Measurements from ENCODE around the gene CHI3L1.

Gene CHI3L1

DNA sequence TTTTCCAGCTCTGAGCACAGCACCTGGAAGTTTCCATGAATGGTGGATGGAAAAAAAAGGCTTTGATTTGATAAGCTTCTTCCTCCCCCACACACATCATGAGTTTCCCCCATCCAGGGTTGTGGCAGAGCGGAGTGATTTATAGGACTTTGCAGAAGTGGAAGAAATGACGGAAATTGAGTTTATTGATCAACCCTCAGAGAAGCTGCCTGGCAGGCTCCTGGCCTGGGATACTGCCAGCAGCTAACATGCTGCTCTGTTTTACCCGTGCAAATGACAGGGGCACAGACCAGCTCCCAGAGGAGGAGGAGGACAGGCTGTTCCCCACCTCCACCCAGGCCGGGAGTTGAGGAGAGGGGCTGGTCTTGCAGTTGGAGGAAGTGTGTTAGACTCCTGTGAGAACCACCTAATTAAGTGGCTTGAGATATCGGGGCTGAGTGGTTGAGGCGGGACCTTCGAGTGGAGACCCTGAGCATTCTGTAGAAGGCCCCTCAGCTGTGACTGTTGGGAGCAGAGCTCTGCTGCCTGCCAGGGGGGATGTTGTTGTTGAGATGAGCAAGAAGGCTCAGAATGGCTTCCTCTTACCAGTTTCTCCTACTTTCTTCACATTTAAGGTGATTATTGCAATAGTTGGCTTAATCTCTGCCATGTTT, 37.2 kb downstream of the CHI3L1 start:
- no peak for DNase-seq

DNA sequence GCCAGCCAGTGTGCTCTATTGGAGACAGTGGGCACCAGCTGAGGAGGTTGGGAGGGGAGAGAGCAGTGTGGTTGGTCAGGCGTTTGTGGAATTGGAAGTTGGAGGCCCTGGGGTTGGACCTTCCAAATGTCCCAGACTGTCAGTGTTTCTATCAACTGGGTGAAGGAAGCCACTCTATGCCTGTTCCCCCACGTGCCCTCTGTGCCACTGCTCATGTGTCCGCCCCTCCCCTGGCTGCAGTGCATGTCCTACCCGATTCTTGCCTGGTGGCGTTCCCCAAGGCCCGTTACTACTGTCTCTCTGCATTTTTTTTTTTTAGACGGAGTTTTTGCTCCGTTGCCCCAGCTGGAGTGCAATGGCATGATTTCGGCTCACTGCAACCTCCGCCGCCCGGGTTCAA, 37.9 kb downstream of the CHI3L1 start:
- no peak for DNase-seq

DNA sequence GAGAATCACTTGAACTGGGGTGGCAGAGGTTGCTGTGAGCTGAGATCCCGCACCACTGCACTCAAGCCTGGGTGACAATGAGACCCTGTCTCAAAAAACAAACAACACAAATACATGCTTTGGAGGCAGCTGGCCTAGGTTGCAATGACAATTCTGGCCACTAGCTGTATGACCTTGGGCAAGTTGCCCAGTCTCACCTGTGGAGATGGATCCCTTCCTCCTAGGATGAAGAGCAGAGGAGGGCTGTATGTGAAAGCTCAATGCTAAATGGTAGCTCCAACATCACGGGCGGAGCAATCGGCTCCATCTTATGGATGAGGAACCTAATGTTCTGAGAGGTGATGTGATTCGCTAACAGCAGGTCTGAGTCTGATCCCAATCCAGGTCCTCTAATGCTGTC, 38.4 kb downstream of the CHI3L1 start:
- DNase-seq = no peak

DNA sequence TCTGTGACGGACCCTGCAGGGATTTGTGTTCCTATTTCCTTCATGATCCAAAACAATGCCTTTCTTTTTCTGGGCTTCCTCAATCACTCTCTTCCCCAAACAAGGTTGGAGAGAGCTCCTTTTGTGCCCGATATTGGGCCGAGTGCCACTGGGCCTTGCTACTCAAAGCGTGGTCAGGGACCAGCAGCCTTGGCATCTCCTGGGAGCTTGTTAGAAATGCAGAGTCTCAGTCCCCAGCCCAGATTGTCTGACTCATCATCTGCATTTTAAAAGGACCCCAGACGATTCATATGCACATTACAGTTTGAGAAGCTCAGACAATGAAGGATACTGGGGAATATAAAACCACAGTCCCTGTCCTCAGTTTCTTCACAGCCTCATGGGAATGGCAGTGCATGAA, 39.1 kb downstream of the CHI3L1 start:
- no peak for DNase-seq

DNA sequence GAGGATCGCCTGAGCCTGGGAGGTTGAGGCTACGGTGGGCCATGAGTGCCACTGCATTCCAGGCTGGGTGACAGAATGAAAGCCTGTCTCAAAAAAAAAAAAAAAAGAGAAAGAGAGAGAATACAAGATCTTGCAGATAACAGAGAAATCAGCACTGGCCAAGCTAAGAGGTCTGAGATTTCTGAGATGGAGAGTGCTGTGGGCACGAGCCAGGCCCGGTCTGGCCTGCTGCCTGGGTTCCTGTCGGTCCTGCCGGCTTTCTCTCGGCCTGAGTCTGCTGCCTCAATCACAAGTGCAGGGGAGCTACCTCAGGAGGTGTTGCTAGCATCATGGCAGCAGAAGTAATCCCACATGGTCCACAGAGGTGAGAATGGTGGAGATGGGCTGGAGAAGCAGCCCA, 40.0 kb downstream of the CHI3L1 start:
- no peak for DNase-seq

DNA sequence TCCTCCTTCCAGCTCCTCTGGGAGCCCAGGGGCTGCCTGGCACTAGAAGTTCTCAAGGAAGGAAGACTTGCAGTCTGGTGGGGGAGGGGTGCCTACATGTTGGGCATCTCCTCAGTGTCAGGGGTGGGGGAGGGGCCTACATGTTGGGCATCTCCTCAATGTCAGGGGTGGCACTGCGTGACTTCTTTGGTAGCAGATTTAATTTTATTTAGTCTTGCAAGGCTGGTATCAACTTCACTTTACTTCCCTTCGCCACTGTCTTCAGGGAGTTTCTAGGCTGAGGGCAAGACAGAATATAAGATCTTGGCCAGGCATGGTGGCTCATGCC, 40.5 kb downstream of the CHI3L1 start:
- DNase-seq = no peak

DNA sequence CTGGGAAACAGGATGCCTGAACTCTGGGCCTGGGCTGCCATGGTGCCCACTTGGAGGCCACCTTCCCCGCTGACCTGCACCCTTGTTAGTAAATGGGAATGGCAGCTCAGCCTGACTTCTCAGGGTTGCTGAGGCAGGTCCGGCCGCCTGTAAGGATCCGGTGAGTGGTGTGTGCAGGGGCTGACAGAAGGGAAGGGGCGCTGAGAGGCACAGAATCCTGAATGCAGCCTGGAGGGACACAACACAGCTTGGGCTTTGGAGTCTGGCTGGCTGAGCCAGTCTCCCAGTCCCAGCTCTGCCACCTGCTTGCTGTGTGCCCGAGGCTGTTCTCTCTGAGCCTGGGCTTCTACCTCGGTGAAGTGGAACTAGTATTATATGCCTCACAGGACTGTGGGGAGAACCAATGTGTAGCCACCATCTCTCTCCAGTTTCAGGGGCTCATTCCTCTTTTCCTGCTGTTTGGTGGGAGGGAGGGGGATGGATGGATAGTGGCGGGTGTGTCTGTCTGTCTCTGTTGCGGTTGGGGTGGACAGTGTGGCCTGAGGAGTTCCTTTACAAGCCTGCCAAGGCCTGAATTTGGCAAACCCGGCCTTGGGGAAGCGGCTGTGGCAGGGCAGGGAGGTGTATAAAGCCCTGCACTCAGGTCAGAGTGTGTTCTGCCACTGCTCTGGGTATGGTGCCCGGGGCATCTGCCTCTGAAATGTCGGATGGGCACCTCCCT, 41.0 kb downstream of the CHI3L1 start:
- DNase-seq = no peak

DNA sequence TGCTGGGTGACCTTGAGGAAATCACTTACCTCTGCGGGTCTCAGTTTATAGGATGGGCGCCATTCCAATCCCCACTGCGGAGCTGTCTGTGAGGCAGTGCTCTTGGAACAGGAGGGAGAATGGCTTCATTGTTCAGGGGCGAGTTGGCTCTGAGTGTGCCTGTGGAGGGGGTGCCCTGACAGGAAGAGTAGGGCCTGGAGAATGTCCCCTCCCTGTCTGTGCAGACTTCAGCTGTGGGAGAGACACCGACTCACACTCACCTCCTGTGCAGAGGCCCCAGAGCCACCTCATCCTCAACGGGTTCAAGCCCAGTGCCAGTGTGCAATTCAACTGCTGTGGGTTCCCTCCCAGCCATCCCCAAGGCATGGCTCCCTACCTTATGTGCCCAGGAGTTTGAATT, 41.8 kb downstream of the CHI3L1 start:
- DNase-seq = no peak

DNA sequence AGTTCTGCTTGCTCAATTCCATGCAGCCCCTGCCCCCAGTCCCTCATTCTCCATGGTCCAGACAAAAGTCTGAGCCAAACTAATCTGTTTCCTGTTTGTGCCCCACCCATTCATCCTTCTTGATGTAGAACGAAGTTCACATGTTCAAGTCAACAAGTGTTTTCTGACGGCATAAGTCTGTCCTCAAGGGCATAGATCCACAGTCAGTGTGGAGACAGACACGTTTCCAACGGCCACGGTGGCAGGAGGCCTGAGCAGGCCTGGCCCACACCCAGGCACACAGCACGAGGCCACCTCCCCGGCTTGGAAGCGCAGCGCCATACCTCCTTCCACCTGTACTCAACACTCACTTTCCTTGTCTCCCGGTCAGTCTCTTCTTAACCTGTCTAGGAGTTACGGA, 42.9 kb downstream of the CHI3L1 start:
- no peak for DNase-seq

DNA sequence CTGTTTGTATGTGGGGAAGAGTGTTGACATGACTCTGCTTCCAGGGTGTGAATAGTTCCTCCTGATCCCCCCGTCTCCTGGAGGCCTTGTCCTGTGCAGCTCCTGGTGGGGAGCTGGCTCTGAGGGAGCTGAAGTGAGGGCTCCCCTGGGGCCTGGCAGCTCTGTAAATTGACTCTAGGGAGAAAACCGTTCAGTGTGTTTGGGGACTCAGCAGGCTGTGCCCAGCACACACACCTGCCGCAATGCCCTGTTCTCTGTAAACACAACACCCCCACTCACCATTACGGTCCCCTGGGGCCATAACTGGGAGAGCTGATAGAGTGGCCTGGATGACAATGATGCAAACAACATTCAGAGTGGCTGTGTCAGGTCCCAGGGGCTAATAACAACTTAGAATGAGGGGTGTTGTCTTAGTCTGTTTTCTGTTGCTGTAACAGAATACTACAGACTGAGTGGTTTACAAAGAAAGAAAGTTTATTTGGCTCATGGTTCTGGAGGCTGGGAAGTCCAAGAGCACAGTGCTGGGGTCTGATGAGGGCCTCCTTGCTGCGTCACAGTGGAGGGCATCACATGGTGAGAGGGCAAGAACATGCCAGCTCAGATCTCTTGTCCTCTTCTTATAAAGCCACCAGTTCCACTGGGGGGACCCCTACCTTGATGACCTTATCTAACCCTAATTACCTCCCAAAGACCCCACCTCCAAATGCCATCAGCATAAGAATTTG, 43.7 kb downstream of the CHI3L1 start:
- DNase-seq = no peak

DNA sequence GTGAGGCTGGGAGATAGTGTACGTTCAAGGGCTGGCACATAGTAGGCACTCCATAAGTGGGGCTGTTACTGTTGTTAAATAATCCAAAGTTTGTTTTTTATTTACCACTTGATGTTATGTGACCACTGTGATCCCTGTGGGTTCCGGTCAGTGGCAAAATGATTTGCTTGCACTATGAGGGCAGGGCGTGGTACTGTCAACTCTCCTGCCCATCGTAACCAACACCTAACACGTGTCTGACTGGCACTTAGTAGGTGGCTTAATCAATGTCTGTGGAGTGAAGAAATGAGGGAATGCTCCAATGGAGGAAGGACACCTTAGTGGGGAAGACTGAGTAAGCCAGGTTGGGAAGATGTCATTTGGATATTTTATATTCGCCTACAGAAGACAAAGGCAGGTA, 44.4 kb downstream of the CHI3L1 start:
- DNase-seq = no peak

DNA sequence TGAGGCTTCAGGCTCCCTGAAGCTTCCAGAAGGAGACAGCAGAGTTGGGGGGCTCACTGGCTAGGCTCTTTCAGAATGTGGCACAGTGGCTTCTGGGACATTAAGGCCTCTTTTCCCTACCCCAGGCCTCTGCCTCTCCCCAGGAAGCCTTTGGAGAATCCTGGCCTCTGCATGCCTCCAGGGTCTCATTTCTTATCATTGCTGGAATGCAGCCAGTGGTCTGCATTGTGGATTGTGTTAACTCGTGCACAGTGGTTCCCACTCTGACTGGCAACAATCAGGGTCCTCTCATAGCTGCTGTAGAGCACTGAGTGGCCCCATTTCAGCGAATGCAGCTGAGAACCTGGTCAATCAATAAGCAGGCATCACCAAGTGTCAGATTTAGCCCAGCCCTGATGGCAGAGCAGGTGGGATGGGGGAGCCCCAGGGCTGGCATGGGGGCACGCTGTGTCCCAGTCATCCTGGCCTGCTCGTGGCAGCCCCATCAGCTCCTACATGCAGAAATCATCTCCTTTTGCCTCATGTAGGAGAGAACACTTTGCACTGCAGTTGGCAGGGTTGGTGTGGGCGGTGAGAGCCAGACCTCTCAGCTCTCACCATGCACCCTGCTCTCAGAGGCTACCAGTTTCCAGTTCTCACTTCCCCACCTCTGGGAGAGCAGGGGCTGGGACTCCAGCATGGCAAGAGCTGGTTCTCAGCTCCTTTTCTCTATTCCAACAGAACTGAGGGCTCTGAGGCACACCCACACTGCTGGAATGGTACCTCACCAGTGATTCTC, 45.6 kb downstream of the CHI3L1 start:
- no peak for DNase-seq

DNA sequence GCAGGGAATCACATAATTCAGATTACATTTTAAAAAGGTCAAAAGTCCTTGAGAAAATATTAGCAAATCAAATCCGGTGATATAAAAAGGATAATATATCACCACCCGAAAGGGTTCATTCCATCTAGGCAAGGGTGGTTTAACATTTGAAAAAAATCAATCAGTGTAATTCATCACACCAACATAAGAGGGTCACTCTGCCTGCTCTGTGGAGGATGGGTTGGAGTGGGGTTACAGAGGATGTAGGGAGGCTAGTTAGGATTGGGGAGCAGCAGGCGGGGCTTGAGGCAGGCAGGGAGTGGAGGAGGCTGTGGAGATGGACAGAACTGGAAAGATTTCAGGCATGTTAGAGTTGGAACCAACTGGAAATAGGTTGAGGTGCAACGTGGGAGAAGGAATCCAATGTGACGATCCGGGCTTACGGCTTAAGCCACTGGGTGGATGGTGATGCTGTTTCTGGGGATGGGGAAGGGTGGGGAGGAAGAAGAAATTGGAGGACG, 46.5 kb downstream of the CHI3L1 start:
- DNase-seq = no peak

DNA sequence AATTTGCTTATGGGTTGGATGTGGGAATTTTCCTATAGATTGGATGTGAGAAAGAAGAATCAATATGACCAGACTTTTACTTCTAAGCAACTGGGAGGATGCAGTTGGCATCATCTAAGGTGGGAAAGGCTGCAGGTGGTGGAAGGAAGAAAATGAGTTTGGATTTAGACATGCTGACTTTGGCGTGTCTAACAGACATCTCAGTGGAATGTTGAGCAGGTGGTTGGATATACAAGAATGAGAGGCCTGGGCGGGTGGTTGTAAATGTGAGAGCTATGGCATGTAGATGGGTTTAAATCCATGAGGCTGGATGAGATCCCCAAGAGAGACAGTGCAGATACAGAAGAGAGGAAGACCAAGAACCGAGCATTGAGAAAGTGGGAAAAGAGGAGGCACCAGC, 48.4 kb downstream of the CHI3L1 start:
- DNase-seq = no peak

DNA sequence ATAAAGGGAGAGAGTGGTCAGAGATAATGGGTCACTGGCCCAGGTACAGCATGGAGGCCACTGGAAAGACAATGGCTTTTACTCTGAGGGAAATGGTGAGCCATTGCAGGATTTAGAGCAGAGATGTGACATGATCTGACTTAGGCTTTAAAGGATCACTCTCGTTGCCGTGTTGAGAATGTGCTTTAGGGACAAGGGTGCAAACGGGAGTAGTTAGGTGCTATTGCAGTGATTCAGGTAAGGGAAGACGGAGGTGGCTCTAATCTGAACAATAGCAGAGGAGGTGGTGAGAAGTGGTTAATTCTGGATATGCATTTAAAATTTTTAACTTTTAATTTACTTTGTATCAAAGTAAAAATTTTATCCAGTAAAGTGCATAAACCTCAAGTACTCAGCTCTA, 49.2 kb downstream of the CHI3L1 start:
- DNase-seq = no peak

DNA sequence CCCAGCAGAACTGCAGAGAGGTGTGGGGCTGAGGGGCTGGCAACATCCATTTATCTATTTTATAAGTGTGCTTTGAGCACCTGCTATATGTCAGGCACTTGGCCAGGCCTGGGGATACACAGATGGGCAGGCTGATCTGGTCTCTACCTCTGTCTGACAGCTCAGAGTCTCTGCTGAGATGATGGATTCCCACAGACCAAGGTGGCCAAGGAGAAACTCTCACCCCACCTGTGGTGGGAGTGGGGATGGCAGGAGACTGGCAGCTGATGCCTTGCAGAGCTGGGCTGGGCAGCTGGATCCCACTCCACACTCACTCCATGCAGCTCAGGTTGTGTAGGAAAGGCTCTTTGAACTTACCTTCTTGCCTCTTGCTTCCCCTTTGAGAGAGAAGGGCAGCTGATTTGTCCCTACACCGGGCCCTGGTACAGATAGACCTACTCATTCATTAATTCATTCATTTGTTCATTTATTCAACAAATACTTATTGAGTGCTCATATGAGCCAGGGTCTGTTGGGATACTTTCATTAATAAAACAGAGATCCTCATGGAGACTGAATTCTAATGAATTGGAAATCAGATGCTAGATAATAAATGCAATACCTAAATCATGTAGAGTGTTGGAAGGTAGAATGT, 50.0 kb downstream of the CHI3L1 start:
- no peak for DNase-seq

DNA sequence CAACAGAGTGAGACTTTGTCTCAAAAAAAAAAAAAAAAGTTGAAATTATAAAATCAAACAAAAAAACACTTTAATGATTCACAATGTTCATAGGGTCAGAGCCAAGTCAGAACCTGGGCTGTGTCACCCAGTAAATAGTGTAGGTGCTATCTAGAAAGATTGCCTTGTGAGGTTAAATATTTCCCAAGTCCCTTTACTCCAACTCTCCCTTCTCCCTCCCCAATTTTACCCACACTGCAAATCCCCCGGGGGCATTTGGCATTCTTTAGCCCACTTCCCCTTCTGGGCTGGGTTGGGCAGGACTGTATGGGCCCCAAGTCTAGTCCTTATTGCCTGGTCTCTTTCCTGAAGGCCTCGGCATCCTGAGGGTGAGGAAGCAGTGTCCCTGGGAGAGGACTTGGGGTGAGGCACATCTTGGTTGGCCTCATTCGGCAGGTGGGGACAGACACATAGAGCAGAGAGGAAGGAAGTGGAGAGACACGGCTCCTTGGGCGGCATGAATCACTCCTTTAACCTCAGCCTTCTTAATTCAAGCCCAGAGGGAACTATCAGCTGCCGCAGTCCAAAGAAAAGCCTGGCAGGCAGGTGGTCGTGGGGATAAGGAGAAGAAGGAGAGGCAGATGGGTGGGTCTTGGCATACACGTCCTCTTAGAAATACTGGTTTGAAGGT, 50.7 kb downstream of the CHI3L1 start:
- no peak for DNase-seq

DNA sequence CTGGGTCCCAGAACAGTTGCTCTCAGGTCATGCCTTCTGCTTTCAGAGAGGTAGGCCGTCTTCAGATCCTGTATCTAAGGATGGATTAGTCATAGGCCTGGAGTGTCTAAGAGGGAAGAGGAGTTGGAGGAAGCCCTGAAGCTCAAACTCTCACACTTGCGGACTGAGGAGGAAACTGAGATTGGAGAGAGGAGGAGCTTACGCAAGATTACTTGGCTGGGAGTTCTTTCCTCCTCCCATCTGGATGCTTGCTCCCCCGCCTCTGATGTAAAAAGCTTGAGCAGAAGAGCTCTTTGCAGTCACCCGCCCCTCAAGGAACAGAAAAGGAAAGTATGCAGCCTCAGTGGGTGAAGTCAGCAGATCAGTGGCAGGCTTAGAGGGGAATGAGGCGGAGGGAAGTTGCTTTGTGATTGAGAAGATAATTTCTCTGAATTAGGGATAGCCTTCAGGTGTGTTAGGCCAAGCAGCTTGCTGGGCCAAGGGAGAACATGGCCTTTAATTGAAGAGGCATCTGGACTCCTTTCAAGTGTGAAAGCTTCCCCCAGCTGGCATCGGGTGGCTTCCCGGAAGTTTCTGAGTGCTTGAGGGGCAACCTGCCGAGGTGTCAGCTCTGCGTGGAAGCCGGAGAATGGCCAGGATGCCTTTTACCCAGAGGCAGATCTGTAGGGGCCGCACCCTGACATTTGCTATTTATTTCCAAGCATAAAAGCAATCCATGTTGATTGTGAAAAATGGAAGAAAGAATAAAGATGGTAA, 52.4 kb downstream of the CHI3L1 start:
- DNase-seq = no peak

DNA sequence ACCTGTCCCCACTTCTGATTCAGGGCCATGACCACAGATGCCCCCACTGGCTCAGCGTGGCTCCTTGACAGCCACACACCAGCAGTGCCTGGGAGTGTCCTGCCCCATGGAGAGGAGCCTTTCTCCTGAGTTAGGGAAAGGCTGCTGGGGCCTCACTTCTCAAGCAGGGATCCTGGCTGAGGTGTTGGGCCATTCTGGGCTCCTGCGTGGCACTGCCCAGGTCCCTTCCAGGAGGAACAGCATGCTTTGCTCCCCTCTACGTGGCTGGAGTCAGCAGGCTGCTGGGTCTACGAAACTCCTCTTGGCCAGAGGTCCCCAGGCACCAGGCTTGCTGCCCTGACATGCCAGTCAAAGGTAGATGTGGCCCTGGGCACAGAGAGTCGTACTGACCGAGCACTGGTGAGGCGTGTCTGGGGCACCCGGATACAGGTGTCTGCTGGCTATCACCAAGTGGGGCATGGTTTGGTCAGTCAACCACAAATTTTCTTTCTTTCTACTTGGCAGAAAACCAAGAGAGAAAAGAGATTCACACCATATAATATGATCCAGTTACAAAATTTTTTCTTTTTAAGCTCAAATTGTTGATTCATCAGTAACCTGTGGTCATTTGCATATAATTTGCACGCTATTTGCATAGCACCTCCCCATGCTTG, 54.8 kb downstream of the CHI3L1 start:
- DNase-seq = no peak

DNA sequence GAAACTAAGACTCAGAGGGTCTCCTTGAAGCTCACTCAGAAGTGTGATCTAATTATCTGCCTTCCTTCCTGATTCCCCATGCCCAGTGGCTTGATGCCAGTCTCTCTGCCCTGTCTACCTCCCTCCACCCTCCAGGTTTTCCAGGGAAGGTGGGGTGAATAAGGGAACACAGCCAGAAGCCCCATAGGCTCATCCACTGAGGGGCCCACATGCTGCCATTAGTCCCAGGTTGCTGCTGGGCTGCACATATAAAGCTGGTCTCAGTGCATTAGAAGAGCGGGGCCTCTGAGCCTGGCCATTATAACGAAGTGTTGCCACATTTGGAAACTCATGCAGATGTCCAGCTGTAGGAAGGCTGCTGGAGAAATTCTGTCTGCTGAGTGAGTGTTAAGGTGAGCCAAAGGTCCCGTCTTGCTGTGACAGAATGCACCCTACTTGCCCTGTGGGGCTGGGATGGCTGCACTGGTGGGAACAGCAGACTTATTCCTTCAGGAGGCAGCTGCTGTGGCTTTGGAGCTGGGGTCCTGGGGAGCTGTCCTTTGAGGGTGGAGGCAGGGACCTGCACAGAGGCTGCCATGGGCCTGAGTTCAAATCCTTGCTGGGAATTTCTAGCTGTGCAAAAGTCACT, 56.0 kb downstream of the CHI3L1 start:
- DNase-seq = no peak

Data from hematopoietic multipotent progenitor cell treated with erythropoietin and hydrocortisone succinate and interleukin-3 and kit ligand, for 6 days (in vitro differentiated cells).